GM21717 (cell line): ENCODE measurements around the gene MRNIP.

Experiments used
- ATAC-seq: cut with Tn5 transposase; IDR thresholded peaks from one replicate; pipeline ENCODE4 v1.9.1; 2021; ENCODE audit warnings: mild to moderate bottlenecking, moderate library complexity; ENCODE audit not compliant: unreplicated experiment

Gene MRNIP

GRCh38 chr5:179858586-179859427 is at the start of gene MRNIP:
TSS of gene MRNIP (minus strand) at chr5:179858817. CDS start at chr5:179858796, 21 bp downstream.
- ATAC-seq, result peak; percentile 96

- ATAC-seq, result peak; percentile 86
These were observed 49.1 kb upstream of the MRNIP start, which contains the start of gene TBC1D9B for GRCh38 chr5:179907556-179908324. TSS of gene TBC1D9B (minus strand) at chr5:179907897. CDS start at chr5:179907821, 76 bp downstream.

GRCh38 chr5:179906795-179907555 is 48.4 kb upstream of the MRNIP start:
- ATAC-seq, result peak; percentile 29

GRCh38 chr5:179906294-179906794 is 47.7 kb upstream of the MRNIP start:
- no peak for ATAC-seq

GRCh38 chr5:179905161-179905560 is 46.5 kb upstream of the MRNIP start:
- no peak for ATAC-seq

GRCh38 chr5:179904463-179905160 is 46.0 kb upstream of the MRNIP start:
- ATAC-seq, result no peak

- no peak for ATAC-seq
These were observed 44.1 kb upstream of the MRNIP start for GRCh38 chr5:179902763-179903158.

- ATAC-seq, result no peak
These were observed 43.5 kb upstream of the MRNIP start for GRCh38 chr5:179901915-179902762.

GRCh38 chr5:179901462-179901861 is 42.8 kb upstream of the MRNIP start:
- no peak for ATAC-seq

- no peak for ATAC-seq
These were observed 42.1 kb upstream of the MRNIP start for GRCh38 chr5:179900711-179901110.

- ATAC-seq, result no peak
These were observed 41.6 kb upstream of the MRNIP start for GRCh38 chr5:179900206-179900605.

- ATAC-seq, result no peak
These were observed 37.2 kb upstream of the MRNIP start for GRCh38 chr5:179895861-179896260.

GRCh38 chr5:179893958-179894895 is 35.6 kb upstream of the MRNIP start:
- ATAC-seq, result no peak

- ATAC-seq, result no peak
These were observed 34.7 kb upstream of the MRNIP start for GRCh38 chr5:179893076-179893957.

GRCh38 chr5:179892255-179892654 is 33.6 kb upstream of the MRNIP start:
- no peak for ATAC-seq

GRCh38 chr5:179890751-179891682 is 32.4 kb upstream of the MRNIP start:
- no peak for ATAC-seq
